ENCODE measurements around the gene MINDY4. TPM values are rescaled to one million over a fixed set of nuclear protein-coding genes. Genes with fewer than 3 reads are reported as not detected.

The MINDY4 gene
- total RNA-seq, 6 experiments from 2014 or later: 1.2 to 3.2 (median 2.3) TPM

GRCh38 chr7:30877015-30877769 lies 106.0 kb downstream of the MINDY4 start:
- H3K9me3 ChIP-seq: no peaks in the 10 kb centered on the region
- no peak overlapping the region for H3K27ac ChIP-seq
- no peaks in the 10 kb centered on the region for H3K36me3 ChIP-seq
- ATAC-seq (no peak), DNase-seq (no peak)
- no peak overlapping the region for H3K4me3 ChIP-seq
- whole genome bisulfite sequencing (ENCODE audit: insufficient coverage, low coverage, low lambda C conversion rate, missing lambda C conversion rate): 100% methylated on average over 1 of the region's 9 CpGs
- no peaks in the 10 kb centered on the region for H3K27me3 ChIP-seq
- TF ChIP-seq CTCF (IDR thresholded peaks at IDR 0.05) (no peak), POLR2A (IDR thresholded peaks at IDR 0.05) (no peak)
- no peaks in the 10 kb centered on the region for H3K4me1 ChIP-seq
- intact Hi-C loops (cut with DNase I): no loop called here

- Histone ChIP-seq H3K9me3 (no peaks in the 10 kb centered on the region), H3K36me3 (no peaks in the 10 kb centered on the region), H3K4me1 (no peaks in the 10 kb centered on the region), H3K27me3 (no peaks in the 10 kb centered on the region), H3K4me3 (no peak overlapping the region), H3K27ac (no peak overlapping the region)
- ATAC-seq (no peak), DNase-seq (no peak)
- intact Hi-C loops (cut with DNase I): no loop called here
- no CpG with 5 or more reads among the region's 5 CpGs for WGBS (ENCODE audit: insufficient coverage, low coverage, low lambda C conversion rate, missing lambda C conversion rate)
- no peak for TF ChIP-seq POLR2A (IDR thresholded peaks at IDR 0.05)
- TF ChIP-seq CTCF (IDR thresholded peaks at IDR 0.05): no peak
Observed at GRCh38 chr7:30877993-30878392, 106.8 kb downstream of the MINDY4 start.

GRCh38 chr7:30879139-30880124 lies 108.2 kb downstream of the MINDY4 start:
- no peak for ATAC-seq
- no peak for DNase-seq
- no peak for TF ChIP-seq POLR2A (IDR thresholded peaks at IDR 0.05)
- TF ChIP-seq CTCF (IDR thresholded peaks at IDR 0.05): no peak
- WGBS (ENCODE audit: insufficient coverage, low coverage, low lambda C conversion rate, missing lambda C conversion rate): 72% methylated on average over 8 of the region's 14 CpGs
- intact Hi-C loops (cut with DNase I): no loop called here
- no peak overlapping the region for H3K27ac ChIP-seq
- no peaks in the 10 kb centered on the region for H3K36me3 ChIP-seq
- no peaks in the 10 kb centered on the region for H3K4me1 ChIP-seq
- H3K4me3 ChIP-seq: no peak overlapping the region
- no peaks in the 10 kb centered on the region for H3K27me3 ChIP-seq
- no peaks in the 10 kb centered on the region for H3K9me3 ChIP-seq

GRCh38 chr7:30880125-30880720 lies 109.0 kb downstream of the MINDY4 start:
- ATAC-seq: peak; percentile 37 to 78 (median 64)

More at GRCh38 chr7:30880125-30880720, 109.0 kb downstream of the MINDY4 start:
- WGBS (ENCODE audit: insufficient coverage, low coverage, low lambda C conversion rate, missing lambda C conversion rate): 38% methylated on average over 12 of the region's 12 CpGs
- Histone ChIP-seq H3K36me3 (no peaks in the 10 kb centered on the region), H3K27me3 (no peaks in the 10 kb centered on the region), H3K27ac (no peak overlapping the region), H3K4me3 (no peak overlapping the region), H3K9me3 (no peaks in the 10 kb centered on the region), H3K4me1 (no peaks in the 10 kb centered on the region)
- no peak for DNase-seq
- TF ChIP-seq POLR2A (IDR thresholded peaks at IDR 0.05): no peak
- TF ChIP-seq CTCF (IDR thresholded peaks at IDR 0.05): no peak
- intact Hi-C loops (cut with DNase I): no loop called here

Data from right lobe of liver (tissue), 6 donors.